Heart right ventricle (tissue), 16 donors: ENCODE results near the gene DNAJC24. TPM values are rescaled to one million over a fixed set of nuclear protein-coding genes. Genes with fewer than 3 reads are reported as not detected.

ENCODE experiments used
- ATAC-seq, 8 donors: fragments of 200-7000 bp; cut with Tn5 transposase; one replicate each; pipeline ENCODE4 v1.9.1; 2020; ENCODE audit warnings: mild to moderate bottlenecking in 8 of 8, moderate library complexity in 8 of 8, moderate number of reproducible peaks in 1 of 8
- DNase-seq, 2 donors: peaks; one replicate each; pipeline ENCODE4 v3.0.0-alpha.2; 2020
- H3K27ac ChIP-seq, 10 donors: fragments of 200-600 bp; sonication (generic) in 2 of 10; one replicate each; pipeline versions ENCODE4 v1.5.0 to v1.8.0; 2020 to 2022; ENCODE audit warnings: mild to moderate bottlenecking in 3 of 10
- H3K27me3 ChIP-seq, 7 donors: fragments of 200-600 bp; one replicate each; pipeline ENCODE4 v1.8.0; 2021 to 2022; ENCODE audit warnings: mild to moderate bottlenecking in 2 of 7
- H3K36me3 ChIP-seq, 9 donors: fragments of 200-600 bp; sonication (generic) in 1 of 9; one replicate each; pipeline versions ENCODE4 v1.5.0 to v1.8.0; 2020 to 2022; ENCODE audit warnings: mild to moderate bottlenecking in 2 of 9
- H3K4me1 ChIP-seq, 9 donors: fragments of 200-600 bp; sonication (generic) in 1 of 9; one replicate each; pipeline versions ENCODE4 v1.5.0 to v1.8.0; 2020 to 2022; ENCODE audit warnings: mild to moderate bottlenecking in 4 of 9
- H3K4me3 ChIP-seq, 10 donors: fragments of 200-600 bp; sonication (generic) in 2 of 10; one replicate each; pipeline versions ENCODE4 v1.5.0 to v1.8.0; 2020 to 2022; ENCODE audit warnings: mild to moderate bottlenecking in 7 of 10, moderate library complexity in 2 of 10
- H3K9me3 ChIP-seq, 11 donors: fragments of 200-600 bp in 10 of 11; sonication (generic) in 2 of 11; one replicate each; pipeline versions ENCODE4 v1.5.0 to v1.8.0; 2013 to 2022; ENCODE audit warnings: mild to moderate bottlenecking in 2 of 11, control low read depth in 1 of 11, moderate library complexity in 1 of 11
- CTCF ChIP-seq, 9 donors: fragments of 200-600 bp; sonication (generic) in 2 of 9; IDR thresholded peaks; one replicate each; pipeline versions ENCODE4 v1.5.0 to v1.8.0; 2021 to 2022; ENCODE audit warnings: antibody characterized with exemption in 9 of 9, mild to moderate bottlenecking in 5 of 9, moderate library complexity in 1 of 9
- WGBS, 2 donors: extraction: QIAGEN DNeasy Blood & Tissue Kit; methylation state at CpG; one replicate each; pipeline ENCODE4 v1.1.7; 2013; ENCODE audit warnings: inconsistent platforms in 1 of 2; 5-methylcytosine and 5-hydroxymethylcytosine counted together
- intact Hi-C, 10 donors: fragments of 100-400 bp; cut with DNase I; formaldehyde crosslinking; loops; one replicate each; pipeline versions ENCODE4 v1.11.1 to v1.14.2; 2022
- polyA plus RNA-seq, 2 donors: library from polyadenylated mRNA; stranded (reverse); fragments of 200-250 nt; gene quantifications; one replicate each; pipeline ENCODE4 v1.2.3, GENCODE V29; 2013
- total RNA-seq, 10 donors: library from RNA; stranded (reverse); fragmentation: NEBNext Ultra II Directional in 3 of 10; extraction: Animal tissue kit (Norgen Biotek cat#: 25700) in 3 of 10; gene quantifications; one replicate each; pipeline versions ENCODE4 v1.2.1 to v1.2.4, GENCODE V29; 2021 to 2023
- donor health status: Arrhythmogenic right ventricular cardiomyopathy.
- donor health status: ischemic (EF 13 %, LVEDD 7.1; RV severe dilation, severe dysfunction).
- donor health status: healthy with polysubstance abuse.
- donor health status: DM: no; HTN: yes; CAD: no.
- donor health status: DM: no; HTN: no; CAD: no.
- donor health status: ischemic (EF 25% LVEDD 6.9; RV normal size, moderate dysfunction).
- donor health status: ischemic (EF 25% LVEDD 5.7; RV mildly dilated, moderate dysfunction).
- donor health status: healthy.
- donor health status: DM: yes; HTN: yes; CAD: no.
- donor health status: Ischemic cardiomyopathy.
- donor health status: ischemic (EF 35%, LVEDD 5.7; RV mildly dilated, moderate dysfunction).
- donor health status: nonischemic (EF 11% LVEDD 7.7; RV severe dilation, severe dysfunction).
- donor health status: DM: yes; HTN: yes; CAD: no.
- donor health status: PGD.
- donor health status: ischemic (EF 29% LVEDD 5.4; RV normal size, mild dysfunction).
- donor health status: nonischemic (EF 23%, LVEDD 6.1; RV moderate dilation, normal function).

Gene DNAJC24
- total and polyA plus RNA-seq, 12 donors = 2.9 to 23.2 (median 15.5) TPM

GRCh38 chr11:31361743-31362142 is 7.9 kb upstream of the DNAJC24 start:
- TF ChIP-seq CTCF (IDR thresholded peaks at IDR 0.05) = no peak
- Histone ChIP-seq H3K4me3 (no peak overlapping the region), H3K36me3 (no peaks in the 10 kb centered on the region), H3K4me1 (no peaks in the 10 kb centered on the region), H3K27ac (no peak overlapping the region), H3K27me3 (peaks cover 0 to 5% (median 0%) of the 10 kb centered on the region in 7 donors), H3K9me3 (no peaks in the 10 kb centered on the region)
- intact Hi-C loops = no loop called here
- 87 to 88% methylated on average over 4 of the region's 4 CpGs for WGBS, 2 donors
- ATAC-seq = no peak
- no peak for DNase-seq

DNA sequence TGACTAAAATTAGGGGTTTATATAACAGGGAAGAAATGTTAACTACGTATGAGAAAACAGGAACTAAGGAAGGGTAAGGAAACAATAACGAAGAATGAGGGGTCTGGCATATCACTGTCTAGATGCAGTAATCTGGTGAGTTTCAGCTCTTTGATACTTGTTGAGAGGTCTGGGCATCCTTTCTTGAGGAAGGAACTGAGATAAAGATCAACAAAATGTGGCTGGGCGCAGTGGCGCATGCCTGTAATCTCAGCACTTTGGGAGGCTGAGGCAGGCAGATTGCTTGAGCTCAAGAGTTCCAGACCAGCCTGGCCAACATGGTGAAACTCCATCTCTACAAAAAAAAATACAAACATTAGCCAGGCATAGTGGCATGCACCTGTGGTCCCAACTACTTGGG is 2.9 kb upstream of the DNAJC24 start:
- no peak overlapping the region for H3K27ac ChIP-seq
- H3K9me3 ChIP-seq = no peaks in the 10 kb centered on the region
- H3K36me3 ChIP-seq = no peaks in the 10 kb centered on the region
- intact Hi-C loops = no loop called here
- H3K4me3 ChIP-seq = no peak overlapping the region
- H3K4me1 ChIP-seq = peaks cover 3 to 22% (median 19%) of the 10 kb centered on the region in 9 donors
- no peak for TF ChIP-seq CTCF (IDR thresholded peaks at IDR 0.05)
- H3K27me3 ChIP-seq = peaks cover 0 to 11% (median 0%) of the 10 kb centered on the region in 7 donors
- ATAC-seq = no peak
- DNase-seq = no peak
- WGBS, 2 donors = 67 to 83% methylated on average over 4 of the region's 4 CpGs

GRCh38 chr11:31375879-31376278 is 6.2 kb downstream of the DNAJC24 start:
- 98 to 100% methylated on average over 5 of the region's 5 CpGs for WGBS, 2 donors
- Histone ChIP-seq H3K4me1 (peaks cover 0 to 13% (median 6%) of the 10 kb centered on the region in 9 donors), H3K27ac (no peak overlapping the region), H3K36me3 (peaks cover 0 to 5% (median 0%) of the 10 kb centered on the region in 9 donors), H3K9me3 (no peaks in the 10 kb centered on the region), H3K27me3 (no peaks in the 10 kb centered on the region), H3K4me3 (no peak overlapping the region)
- no peak for DNase-seq
- intact Hi-C loops = loop anchor here in 1 of 10 donors (10.0 kb wide), 1 partner anchor 131 kb away; no protein-coding TSS in a partner anchor
- no peak for TF ChIP-seq CTCF (IDR thresholded peaks at IDR 0.05)
- no peak for ATAC-seq

- no peak for TF ChIP-seq CTCF (IDR thresholded peaks at IDR 0.05)
- no peak overlapping the region for H3K4me3 ChIP-seq
- no peak overlapping the region for H3K27ac ChIP-seq
- WGBS, 2 donors = 78 to 85% methylated on average over 1 of the region's 1 CpG
- intact Hi-C loops = loop anchor here in 1 of 10 donors (10.0 kb wide), 1 partner anchor 802 kb away; no protein-coding TSS in a partner anchor
- H3K27me3 ChIP-seq = no peaks in the 10 kb centered on the region
- H3K4me1 ChIP-seq = no peaks in the 10 kb centered on the region
- no peaks in the 10 kb centered on the region for H3K9me3 ChIP-seq
- ATAC-seq (no peak), DNase-seq (no peak)
- H3K36me3 ChIP-seq = peaks cover 0 to 5% (median 0%) of the 10 kb centered on the region in 9 donors
These were observed 13.5 kb downstream of the DNAJC24 start for GRCh38 chr11:31383116-31383515.
